NCI-H1105 treated with DMSO at 0.1 percent for 48 hours (cell line): ENCODE data around the gene JAKMIP1.
"Not testable (repeated sequence)": the region's sequence is repeated elsewhere in the genome, so short reads cannot be mapped to it uniquely, and the experiment has no call there.

Experiments used
- DNase-seq: peaks from one replicate; lab custom pipeline; 2025; lab: John Stamatoyannopoulos, UW

The JAKMIP1 gene

GRCh38 chr4:6143603-6144181 is 56.7 kb downstream of the JAKMIP1 start:
- no peak for DNase-seq

- no peak for DNase-seq
Observed at GRCh38 chr4:6142935-6143602, 57.3 kb downstream of the JAKMIP1 start.

GRCh38 chr4:6142511-6142910 is 57.8 kb downstream of the JAKMIP1 start:
- DNase-seq: no peak

GRCh38 chr4:6141554-6141953 is 58.8 kb downstream of the JAKMIP1 start:
- DNase-seq: no peak

- not testable (repeated sequence) for DNase-seq
Observed at GRCh38 chr4:6141021-6141420, 59.3 kb downstream of the JAKMIP1 start.

- no peak for DNase-seq
Observed at GRCh38 chr4:6137747-6138135, 62.6 kb downstream of the JAKMIP1 start.

- DNase-seq: no peak
Observed at GRCh38 chr4:6137027-6137746, 63.2 kb downstream of the JAKMIP1 start.

- DNase-seq: no peak
Observed at GRCh38 chr4:6134612-6135220, 65.6 kb downstream of the JAKMIP1 start.

GRCh38 chr4:6132716-6133115 is 67.6 kb downstream of the JAKMIP1 start:
- DNase-seq: no peak

GRCh38 chr4:6128221-6128850 is 72.0 kb downstream of the JAKMIP1 start:
- no peak for DNase-seq

- DNase-seq: no peak
Observed at GRCh38 chr4:6126971-6127745, 73.2 kb downstream of the JAKMIP1 start.

GRCh38 chr4:6125103-6125651 is 75.2 kb downstream of the JAKMIP1 start:
- no peak for DNase-seq

GRCh38 chr4:6124386-6125102 is 75.8 kb downstream of the JAKMIP1 start:
- DNase-seq: no peak

- no peak for DNase-seq
Observed at GRCh38 chr4:6123976-6124375, 76.4 kb downstream of the JAKMIP1 start.

- DNase-seq: no peak
Observed at GRCh38 chr4:6123541-6123940, 76.8 kb downstream of the JAKMIP1 start.

GRCh38 chr4:6123116-6123515 is 77.2 kb downstream of the JAKMIP1 start:
- DNase-seq: no peak

GRCh38 chr4:6122496-6122895 is 77.9 kb downstream of the JAKMIP1 start:
- no peak for DNase-seq

GRCh38 chr4:6121941-6122340 is 78.4 kb downstream of the JAKMIP1 start:
- DNase-seq: no peak

- no peak for DNase-seq
Observed at GRCh38 chr4:6121276-6121850, 79.0 kb downstream of the JAKMIP1 start.

- DNase-seq: no peak
Observed at GRCh38 chr4:6120361-6120760, 80.0 kb downstream of the JAKMIP1 start.
